ENCODE results near the gene CDH18. TPM values are rescaled to one million over a fixed set of nuclear protein-coding genes. Genes with fewer than 3 reads are reported as not detected.

The CDH18 gene
- total RNA-seq, 1 donor from 2014 or later, result not detected

GRCh38 chr5:19904766-19905165, 83.2 kb downstream of the CDH18 start:
- ATAC-seq (ENCODE audit: low read depth) (no peak), DNase-seq (no peak)
- Mint-ChIP-seq H3K4me3 (no peak overlapping the region), H3K4me1 (no peaks in the 10 kb centered on the region), H3K36me3 (ENCODE audit: low read depth) (no peaks in the 10 kb centered on the region), H3K27ac (no peak overlapping the region), H3K9me3 (peaks cover 3% of the 10 kb centered on the region), H3K27me3 (no peaks in the 10 kb centered on the region)
- ChIA-PET CTCF (no interaction called here), POLR2A (no interaction called here)
- no peak for TF ChIP-seq CTCF (IDR thresholded peaks at IDR 0.05)
- intact Hi-C loops (cut with micrococcal nuclease), result no loop called here

GRCh38 chr5:19903611-19904010, 84.4 kb downstream of the CDH18 start:
- H3K27me3 Mint-ChIP-seq, result no peaks in the 10 kb centered on the region
- no peak for TF ChIP-seq CTCF (IDR thresholded peaks at IDR 0.05)
- no peak for DNase-seq
- H3K36me3 Mint-ChIP-seq (ENCODE audit: low read depth), result no peaks in the 10 kb centered on the region
- no peak overlapping the region for H3K4me3 Mint-ChIP-seq
- ChIA-PET CTCF (no interaction called here), POLR2A (no interaction called here)
- H3K4me1 Mint-ChIP-seq, result no peaks in the 10 kb centered on the region
- H3K27ac Mint-ChIP-seq, result no peak overlapping the region
- intact Hi-C loops (cut with micrococcal nuclease), result no loop called here
- peaks cover 3% of the 10 kb centered on the region for H3K9me3 Mint-ChIP-seq
- ATAC-seq (ENCODE audit: low read depth), result no peak

- Mint-ChIP-seq H3K27me3 (no peaks in the 10 kb centered on the region), H3K27ac (no peak overlapping the region), H3K9me3 (peaks cover 3% of the 10 kb centered on the region), H3K4me1 (no peaks in the 10 kb centered on the region), H3K4me3 (no peak overlapping the region), H3K36me3 (ENCODE audit: low read depth) (no peaks in the 10 kb centered on the region)
- intact Hi-C loops (cut with micrococcal nuclease), result no loop called here
- DNase-seq, result no peak
- ChIA-PET POLR2A (no interaction called here), CTCF (no interaction called here)
- no peak for ATAC-seq (ENCODE audit: low read depth)
- no peak for TF ChIP-seq CTCF (IDR thresholded peaks at IDR 0.05)
Measured at GRCh38 chr5:19902316-19902934, 85.6 kb downstream of the CDH18 start.

- H3K4me3 Mint-ChIP-seq, result no peak overlapping the region
- intact Hi-C loops (cut with micrococcal nuclease), result no loop called here
- ATAC-seq (ENCODE audit: low read depth) (no peak), DNase-seq (no peak)
- ChIA-PET POLR2A (no interaction called here), CTCF (no interaction called here)
- H3K27ac Mint-ChIP-seq, result no peak overlapping the region
- no peaks in the 10 kb centered on the region for H3K36me3 Mint-ChIP-seq (ENCODE audit: low read depth)
- TF ChIP-seq CTCF (IDR thresholded peaks at IDR 0.05), result no peak
- H3K27me3 Mint-ChIP-seq, result no peaks in the 10 kb centered on the region
- H3K9me3 Mint-ChIP-seq, result no peaks in the 10 kb centered on the region
- no peaks in the 10 kb centered on the region for H3K4me1 Mint-ChIP-seq
Measured at GRCh38 chr5:19900269-19900668, 87.7 kb downstream of the CDH18 start.

GRCh38 chr5:19891658-19892057, 96.3 kb downstream of the CDH18 start:
- intact Hi-C loops (cut with micrococcal nuclease), result no loop called here
- H3K4me1 Mint-ChIP-seq, result no peaks in the 10 kb centered on the region
- ATAC-seq (ENCODE audit: low read depth) (no peak), DNase-seq (no peak)
- no peaks in the 10 kb centered on the region for H3K36me3 Mint-ChIP-seq (ENCODE audit: low read depth)
- no peaks in the 10 kb centered on the region for H3K27me3 Mint-ChIP-seq
- TF ChIP-seq CTCF (IDR thresholded peaks at IDR 0.05), result no peak
- no peak overlapping the region for H3K27ac Mint-ChIP-seq
- CTCF ChIA-PET, result no interaction called here
- no peak overlapping the region for H3K4me3 Mint-ChIP-seq
- H3K9me3 Mint-ChIP-seq, result no peaks in the 10 kb centered on the region
- POLR2A ChIA-PET, result no interaction called here

Data from activated B cell treated with CpG ODN at 0.5 μM for 24 hours (primary cell).